ENCODE results near the gene SCAMP1.
"Not testable (repeated sequence)": the region's sequence is repeated elsewhere in the genome, so short reads cannot be mapped to it uniquely, and the experiment has no call there.

The SCAMP1 gene

DNA sequence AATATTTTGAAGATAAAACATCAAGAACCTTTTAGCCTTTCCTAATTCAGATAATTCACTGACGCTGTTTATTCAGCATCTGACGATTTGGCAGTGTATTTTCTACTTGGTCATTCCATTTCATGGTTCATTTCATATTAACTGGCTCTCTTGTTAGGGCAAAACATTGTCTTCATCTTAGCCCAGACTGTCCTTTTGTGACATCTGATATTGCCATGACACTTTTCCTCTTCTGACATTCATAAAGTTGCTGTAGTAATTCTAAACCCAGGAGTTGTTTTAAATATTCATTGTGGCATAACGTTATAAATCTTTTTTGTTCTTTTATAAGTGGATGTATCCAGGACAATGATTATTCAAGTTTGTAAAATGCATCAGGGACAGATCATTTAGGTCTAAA is 1.8 kb downstream of the SCAMP1 start:
- no peak for DNase-seq

DNA sequence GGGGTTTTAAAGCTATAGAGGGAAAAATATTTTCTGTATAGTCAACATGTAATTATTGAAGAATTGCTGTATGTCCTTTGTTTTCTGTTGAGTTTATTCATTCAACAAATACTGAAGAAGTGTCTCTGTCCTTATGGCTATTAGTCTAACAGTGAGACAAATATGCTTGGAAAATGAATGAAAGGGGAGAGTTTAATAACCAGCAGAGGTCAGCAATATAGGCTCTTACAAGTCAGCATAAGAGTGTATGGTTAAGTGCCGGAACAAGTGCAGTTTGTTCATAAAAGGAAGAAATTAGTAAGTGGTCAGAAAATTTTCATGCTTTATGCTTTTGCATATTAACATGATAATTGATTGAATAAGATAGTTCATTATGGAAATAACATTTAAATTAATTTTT is 3.6 kb downstream of the SCAMP1 start:
- DNase-seq = no peak

DNA sequence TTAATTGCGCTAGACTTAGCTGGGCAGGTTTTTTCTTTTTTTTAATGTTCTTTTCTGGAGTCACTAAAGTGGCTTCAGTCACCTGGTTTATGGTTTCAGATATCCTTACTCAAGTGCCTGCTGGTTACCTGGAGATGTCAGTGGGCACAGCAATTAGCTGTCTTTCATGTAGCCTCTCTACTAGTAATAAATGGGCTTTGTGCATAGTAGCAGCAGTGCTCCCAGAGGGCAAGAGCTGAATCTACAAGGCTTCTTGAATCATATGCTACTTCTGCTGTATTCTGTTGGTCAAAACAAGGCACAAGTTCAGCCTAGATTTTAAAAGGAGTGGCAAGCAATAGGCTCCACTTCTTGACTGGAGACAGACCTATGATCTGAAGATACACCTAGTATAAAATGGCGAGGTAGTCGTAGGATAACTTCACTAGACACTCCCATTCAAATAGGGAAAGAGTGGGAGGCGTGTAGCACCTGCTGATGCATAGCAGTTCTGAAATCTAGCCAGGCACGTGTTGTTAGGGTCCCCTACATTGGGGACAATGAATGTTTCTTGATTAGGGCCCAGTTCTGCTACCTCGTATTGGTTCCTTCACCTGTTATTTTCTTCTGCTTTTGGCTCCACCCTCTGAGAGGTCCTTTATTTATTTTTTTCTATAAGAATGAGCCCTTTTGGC is 7.0 kb downstream of the SCAMP1 start:
- DNase-seq = no peak

DNA sequence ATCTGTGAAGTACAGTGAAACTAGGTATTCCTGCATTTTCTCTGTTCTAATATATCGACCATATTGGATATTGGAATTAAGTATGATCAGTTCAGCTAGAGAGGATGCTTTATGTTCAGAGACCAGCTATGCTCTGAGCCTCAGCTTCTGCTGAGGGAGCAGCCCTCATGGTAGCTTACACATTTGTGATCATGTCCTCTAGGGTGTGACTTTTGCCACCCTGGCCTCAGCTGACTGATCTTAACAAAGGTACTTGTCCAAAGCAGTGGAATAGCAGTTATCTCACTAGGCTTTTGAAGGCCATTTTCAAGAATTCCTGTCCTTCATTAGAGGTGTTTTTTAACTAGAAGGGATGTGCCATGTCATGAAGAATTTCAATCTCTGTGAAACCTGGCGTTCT is 9.3 kb downstream of the SCAMP1 start:
- no peak for DNase-seq

DNA sequence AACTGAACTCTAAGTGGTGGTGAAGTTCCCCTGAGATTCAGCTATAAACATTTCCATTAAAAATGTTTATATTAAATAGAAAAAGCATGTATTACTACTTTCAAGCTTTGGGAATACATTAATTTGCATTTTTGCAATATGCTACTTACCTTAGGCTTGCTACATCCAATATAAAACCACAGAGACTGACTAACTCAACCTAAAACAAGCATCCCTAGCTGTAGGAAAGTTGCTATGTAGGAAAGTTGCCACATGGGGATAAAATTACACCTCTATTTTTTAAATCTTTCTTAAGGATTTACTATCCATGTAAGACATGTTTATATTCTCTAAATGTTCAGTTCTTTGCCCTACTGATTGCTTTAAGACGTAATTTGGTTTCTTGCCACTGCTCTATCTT is 12.8 kb downstream of the SCAMP1 start:
- no peak for DNase-seq

DNA sequence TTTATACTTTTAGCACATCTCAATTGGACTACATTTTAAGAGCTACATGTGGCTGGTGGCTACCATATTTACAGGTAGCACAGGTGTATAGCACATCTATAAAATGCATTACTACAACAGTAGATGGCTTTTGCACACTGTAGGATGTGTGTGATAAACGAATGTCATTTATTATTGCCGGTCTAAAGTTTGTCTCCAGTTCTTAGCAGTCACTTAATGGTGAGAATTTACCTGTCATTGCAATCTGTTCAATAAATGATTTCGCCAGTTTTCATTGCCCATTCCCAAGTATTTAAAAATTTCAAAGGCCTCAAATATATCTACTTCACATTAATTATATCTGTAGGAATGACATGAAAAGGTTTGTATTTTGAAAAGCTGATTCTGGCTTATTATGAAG is 15.9 kb downstream of the SCAMP1 start:
- no peak for DNase-seq

DNA sequence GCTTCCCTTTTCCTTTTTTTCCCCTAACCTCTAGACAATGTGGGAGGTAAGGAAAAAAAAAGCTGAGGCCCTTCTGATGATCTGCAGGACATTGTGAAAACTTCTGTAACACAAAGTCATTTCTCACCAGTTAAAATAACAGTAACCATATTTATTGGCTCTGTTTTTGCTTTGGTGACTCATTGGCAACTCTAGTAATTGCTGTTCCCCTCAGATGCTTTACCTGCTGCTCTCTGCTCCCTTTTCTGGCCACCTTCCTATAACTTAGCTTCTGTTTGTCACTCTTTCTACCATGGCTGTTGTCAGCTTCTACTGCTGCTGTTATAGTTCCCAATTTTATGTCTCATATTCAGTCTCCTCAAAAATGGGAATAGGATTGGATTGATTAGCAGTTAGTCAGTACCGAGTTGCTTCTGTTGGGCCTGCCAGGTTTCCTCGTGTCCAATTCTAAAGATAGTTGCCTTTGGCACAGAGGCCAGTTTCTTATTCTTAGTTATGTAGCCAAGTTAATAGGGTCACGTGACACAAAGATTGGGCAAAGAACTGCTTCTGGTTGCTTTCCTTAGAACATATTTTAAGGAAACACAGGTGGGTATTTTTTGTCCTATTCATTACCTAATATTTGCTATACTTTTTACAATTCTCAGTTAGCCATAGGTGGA is 16.8 kb downstream of the SCAMP1 start:
- no peak for DNase-seq

DNA sequence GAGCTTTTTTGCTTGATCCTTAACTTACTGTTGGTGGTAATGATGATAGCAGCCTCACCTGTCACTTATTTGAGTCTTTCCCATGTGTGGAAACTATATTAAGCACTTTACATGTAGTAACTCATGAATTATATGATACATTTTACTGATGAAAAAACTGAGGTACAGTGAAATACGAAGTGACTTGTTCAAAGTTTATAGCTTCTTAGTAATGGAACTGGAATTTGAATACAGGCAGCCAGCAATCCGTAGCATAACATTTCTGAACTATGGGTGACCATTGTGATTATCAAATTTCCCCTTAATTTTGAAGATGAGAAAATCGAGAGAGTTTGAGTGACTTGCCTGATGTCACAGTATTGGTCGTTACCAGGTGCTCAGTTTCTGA is 17.3 kb downstream of the SCAMP1 start:
- no peak for DNase-seq

DNA sequence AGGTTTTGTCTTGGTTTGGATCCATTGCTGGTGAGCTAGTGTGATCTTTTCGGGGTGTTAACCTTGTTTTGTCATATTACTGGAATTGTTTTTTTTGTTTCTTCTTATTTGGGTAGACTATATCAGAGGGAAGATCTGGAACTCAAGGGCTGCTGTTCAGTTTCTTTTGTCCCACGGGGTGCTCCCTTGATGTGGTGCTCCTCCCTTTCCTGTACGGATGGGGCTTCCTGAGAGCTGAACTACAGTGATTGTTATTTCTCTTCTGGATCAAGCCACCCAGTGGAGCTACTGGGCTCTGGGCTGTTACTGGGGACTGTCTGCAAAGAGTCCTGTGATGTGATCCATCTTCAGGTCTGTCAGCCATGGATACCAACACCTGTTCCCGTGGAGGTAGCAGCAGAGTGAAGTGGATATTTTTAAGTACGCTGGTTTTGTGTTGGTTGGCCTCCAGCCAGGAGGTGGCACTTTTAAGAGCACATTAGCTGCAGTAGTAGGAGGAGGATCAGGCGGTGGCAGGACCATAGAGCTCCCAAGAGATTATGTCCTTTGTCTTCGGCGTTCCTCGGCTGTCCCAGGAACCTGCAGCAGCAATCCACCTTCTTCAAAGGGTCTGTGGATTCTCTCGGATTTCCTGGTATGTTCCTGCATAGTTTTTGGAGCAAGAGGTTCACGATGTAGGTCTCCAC is 27.2 kb downstream of the SCAMP1 start:
- DNase-seq = no peak

DNA sequence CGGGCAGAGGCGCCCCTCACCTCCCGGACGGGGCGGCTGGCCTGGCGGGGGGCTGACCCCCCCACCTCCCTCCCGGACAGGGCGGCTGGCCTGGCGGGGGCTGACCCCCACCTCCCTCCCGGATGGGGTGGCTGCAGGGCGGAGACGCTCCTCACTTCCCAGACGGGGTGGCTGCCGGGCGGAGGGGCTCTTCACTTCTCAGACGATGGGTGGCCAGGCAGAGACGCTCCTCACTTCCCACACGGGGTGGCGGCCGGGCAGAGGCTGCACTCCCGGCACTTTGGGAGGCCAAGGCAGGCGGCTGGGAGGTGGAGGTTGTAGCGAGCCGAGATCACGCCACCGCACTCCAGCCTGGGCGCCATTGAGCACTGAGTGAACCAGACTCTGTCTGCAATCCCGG is 30.9 kb downstream of the SCAMP1 start:
- DNase-seq = not testable (repeated sequence)

DNA sequence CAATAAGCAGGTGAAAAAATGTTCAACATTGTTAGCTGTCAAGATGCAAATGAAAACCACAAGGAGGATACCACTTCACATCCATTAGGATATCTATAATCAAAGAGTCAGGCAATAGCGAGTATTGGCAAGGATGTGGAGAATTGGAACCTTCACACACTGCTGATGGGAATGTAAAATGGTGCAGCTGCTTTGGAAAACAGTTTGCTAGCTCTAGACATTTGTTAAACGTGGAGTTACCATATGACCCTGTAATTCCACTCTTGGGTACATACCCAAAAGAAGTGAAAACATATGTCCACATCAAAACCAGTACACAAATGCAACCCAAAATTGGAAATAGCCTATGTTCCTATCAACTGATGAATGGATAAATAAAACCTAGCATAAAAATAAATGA is 37.4 kb downstream of the SCAMP1 start:
- no peak for DNase-seq

DNA sequence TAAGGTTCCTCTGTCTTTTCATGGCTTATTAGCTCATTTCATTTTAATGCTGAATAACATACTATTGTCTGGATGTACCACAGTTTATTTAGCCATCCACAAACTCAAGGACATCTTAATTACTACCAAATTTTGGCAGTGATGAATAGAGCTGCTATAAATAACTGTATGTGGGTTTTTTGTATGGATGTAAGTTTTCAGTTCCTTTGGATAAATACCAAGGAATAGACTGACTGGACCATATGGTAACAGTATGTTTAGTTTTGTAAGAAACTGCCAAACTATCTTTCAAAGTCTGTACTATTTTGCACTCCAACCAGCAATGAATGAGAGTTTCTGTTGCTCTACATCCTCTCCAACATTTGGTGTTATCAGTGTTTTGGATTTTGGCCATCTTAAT is 38.7 kb downstream of the SCAMP1 start:
- DNase-seq = no peak

DNA sequence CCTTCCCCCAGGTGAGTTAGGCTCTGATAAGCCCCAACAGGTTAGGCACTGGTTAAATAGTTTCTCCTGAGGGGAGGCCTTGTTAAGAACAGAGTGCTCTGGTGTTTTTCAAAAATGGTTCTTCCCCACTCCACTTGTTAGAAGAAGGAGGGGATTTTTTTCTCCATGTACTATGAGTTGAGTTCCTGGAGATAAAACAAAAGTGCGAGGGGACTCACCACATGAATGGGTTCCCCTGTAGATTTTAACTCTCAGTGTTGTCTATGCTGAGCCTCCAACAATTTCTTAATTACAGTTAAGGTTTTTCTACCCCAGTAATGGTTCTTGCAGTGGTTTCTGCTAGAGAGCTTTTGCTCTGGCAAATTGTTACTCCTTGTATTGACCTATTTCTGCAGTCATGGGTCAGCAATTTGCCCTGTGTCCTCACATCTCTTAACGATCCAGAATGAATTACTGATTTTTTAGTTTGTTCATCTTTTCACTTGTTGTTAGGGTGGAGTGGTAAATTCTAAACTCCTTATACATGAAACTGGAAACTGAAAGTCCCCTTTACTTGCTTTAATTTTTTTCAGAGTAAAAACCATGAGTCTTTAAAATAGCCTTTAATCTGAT is 44.4 kb downstream of the SCAMP1 start:
- DNase-seq = no peak

DNA sequence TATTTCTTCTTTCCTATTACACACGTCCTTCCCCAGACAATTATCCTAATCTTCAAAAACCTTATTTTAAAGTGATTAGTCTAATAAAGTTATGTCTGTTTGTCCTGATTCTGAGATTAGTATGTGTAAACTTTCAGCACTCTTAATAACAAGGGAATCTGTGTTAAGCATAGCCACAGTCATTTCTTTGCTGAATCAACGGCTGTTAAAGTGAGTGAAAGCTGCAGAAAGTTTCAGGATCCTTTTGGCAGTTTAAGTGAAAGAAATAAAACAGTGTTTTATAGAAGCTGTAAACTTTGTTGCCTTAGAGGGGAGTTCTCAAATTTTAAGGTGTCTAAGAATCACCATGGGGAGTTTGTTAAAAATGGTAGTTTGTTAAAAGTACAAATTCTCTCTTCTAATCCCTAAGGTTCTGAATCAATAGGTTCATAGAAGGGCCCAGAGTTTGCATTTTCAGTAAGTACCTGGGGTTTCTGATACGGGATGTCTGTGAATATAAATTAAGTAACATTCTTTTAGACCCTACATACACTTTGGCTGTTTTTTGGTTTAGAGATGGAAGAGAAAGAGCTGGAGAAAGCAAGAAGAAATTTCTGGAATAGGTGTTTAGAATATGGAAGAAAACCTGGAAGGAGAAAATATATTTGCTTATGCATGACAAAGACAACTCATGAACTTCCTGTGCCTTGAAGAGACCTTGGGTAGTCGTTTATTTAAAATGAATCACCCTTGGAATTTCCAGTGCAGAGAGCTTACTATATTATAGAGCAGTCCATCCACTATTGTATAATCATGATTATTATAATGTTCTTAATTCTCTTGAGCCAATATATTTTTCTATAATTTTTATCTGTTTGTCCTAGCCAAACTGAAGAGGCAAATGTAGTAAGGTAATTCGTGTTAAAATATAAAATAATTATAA is 45.7 kb downstream of the SCAMP1 start:
- DNase-seq = no peak

DNA sequence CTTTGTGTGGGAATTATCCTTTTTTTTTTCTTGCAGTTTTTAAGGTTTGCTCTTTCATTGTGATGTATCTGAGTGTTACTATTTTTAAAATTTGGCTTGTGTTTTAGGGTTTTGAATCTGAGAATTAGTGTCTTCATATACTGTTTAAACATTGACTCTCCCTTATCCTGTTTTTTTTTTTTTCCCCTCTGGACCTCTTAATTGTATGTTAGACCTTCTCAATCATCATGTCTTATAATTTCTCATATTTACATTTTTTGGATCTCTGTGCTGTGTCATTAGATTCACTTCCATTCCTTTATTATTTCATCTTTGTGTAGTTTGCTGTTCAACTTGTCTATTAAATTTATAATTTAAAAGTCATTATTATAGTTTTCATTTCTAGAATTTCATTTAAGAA is 47.0 kb downstream of the SCAMP1 start:
- DNase-seq = no peak

DNA sequence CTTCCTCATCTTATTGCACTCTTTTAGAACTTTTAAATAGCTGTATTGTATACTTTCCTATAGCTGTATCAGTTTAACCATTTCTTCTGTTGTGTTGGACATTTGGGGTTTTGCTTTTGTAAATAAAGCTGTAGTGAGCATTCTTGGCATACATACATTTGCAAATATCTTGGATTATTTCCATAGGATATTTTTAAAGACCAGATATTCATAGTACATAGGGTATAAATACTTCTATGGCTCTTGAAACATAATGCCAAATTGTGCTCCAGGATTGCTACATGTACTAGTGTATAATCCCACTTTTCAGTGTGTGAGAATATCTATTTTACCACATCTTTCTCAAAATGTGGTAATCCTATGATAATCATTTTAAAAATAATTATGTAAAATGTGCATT is 51.2 kb downstream of the SCAMP1 start:
- DNase-seq = no peak

DNA sequence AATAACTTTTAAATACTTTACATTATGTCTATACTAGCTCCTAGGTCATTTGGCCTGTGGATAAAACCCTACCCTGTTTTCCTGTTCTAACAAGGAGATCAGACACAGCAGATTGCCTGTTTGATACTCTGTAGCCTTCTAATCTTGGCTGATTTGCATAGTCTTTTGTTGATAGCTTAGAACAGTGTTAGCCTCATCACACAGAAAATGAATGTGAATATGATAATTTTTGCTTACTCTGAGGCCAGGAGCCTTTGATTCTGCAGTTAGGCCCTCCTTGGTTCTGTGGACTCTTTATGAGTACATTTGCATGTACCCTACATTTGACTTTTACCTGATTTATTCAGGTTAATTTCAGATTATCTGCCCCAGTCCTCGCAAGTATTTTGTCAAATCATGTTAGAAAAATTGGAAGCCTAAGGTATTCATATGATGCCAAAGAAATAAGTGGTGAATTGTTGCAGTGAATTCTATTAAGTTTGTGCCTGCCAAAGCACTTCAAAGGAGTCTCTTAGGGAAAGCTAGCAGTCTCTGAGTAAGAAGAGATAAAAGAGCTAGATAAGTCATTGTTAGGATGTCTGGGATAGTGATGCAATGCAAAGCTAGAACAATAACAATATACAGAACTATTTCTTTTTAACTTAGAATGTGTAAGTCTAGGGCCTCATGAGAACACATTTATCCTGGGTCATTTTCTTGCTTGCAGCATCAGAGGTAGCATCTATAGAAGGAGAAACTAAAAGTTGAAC is 56.4 kb downstream of the SCAMP1 start:
- DNase-seq = no peak

DNA sequence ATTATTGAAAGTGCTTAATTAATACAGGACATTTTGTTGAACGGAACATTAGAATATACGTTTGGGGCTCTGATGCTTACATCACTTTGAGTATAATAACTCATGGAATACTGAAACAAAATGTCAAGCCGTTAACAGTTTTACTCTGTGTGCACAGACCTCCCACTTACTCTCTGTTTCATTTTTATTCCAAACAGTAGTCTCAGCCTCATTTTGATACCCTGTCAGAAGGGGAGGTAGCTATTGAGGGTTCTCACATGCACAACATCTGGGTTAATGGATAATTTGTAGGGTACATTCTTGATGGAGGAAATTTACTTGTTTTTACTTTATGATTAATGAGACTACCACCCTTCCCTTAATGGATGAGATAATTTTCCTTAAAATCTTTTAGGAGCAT is 59.0 kb downstream of the SCAMP1 start:
- no peak for DNase-seq

DNA sequence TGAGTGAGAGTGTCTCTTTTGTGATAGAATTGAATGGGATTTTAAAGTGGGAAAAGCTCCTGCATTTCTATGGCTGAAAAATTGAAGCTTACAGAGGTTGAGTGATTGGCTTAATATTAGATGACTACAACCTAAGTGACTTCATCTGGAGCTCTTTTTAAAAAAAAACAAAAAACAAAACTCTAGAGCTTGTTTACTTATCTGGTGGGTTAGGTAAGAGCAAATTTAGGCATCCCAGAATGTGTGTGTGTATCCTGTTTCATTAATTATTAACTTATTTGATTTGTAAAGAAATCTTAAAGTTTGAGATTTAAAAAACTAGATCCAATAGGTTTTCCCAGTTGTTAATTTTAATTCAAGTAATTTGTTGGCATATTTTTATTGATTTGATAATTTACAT is 60.1 kb downstream of the SCAMP1 start:
- no peak for DNase-seq

DNA sequence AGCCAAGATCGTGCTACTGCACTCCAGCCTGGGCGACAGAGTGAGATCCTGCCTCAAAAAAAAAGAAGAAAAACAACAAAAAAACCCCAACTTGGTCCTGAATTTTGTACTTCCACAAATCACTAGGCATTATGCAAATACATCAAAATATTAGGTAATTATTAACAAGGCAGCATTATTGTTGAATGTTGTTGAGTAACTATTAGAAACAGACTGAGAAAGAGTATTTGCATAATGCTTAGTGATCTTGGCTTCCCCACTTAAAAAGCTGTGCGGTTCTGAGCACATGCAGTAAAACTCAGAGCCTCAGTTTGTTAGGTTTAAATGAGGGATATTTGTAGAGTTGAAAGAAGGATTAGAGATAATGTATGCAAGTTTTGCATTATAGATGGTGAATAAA is 64.2 kb downstream of the SCAMP1 start:
- no peak for DNase-seq

DNA sequence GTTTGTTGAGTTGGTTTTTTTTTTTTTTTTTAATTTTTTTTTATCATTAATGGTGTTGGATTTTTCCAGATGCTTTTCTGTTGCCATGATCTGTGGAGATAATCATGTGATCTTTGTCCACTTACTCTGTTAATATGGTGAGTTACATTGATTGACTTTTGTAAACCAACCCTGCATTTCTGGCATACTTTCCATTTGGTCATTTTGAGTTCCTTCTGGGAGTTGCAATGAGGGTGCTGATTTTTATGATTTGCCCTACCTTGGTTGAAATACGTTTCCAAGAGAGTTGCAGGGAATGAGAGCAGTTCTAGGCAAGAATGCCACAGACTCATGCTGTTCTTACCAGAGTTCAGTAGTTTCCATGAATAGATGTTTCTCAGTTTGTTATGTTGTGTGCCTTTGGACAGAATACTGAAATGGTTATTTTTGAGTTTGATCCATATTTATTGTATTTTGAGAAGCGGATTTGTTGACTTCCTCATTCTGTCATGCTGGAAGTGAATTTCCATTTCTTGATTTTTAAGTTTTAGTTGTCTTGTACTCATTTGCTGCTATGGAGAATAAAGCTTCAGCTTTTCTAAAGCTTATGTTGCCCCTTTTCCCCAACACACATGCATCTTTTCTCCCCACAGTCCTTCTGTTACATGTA is 69.0 kb downstream of the SCAMP1 start:
- no peak for DNase-seq

DNA sequence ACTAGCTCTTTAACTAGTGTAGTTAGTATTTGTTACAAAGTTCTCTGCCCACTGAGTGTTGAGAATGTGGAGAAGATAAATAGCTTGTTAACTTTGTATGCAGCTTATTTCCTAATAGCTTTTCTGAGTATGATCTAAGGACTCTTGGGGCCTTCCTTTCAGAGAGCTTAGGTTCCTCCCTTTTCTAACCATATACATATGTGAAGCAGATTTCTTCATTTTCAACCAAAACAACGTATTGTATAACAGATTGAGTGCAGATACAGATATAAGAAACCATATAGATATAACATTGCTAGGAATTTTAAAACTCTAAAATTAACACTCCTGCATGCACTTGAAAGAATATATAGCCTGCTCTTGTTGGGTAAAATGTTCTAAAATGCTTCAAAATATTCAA is 70.4 kb downstream of the SCAMP1 start:
- no peak for DNase-seq

Measured in NCI-H1694 (cell line).